Measurements from ENCODE around the gene GRPR. TPM values are rescaled to one million over a fixed set of nuclear protein-coding genes. Genes with fewer than 3 reads are reported as not detected.

GRPR gene
- polyA plus RNA-seq, 3 donors from 2014 or later = not detected

Other genes starting within 250 kb of the GRPR start
- gene MAGEB17, start 43.9 kb downstream of the GRPR start, polyA plus RNA-seq = not detected

Data from immature natural killer cell (primary cell).